Natural killer cell (primary cell): ENCODE results near the gene ADAMTS17. TPM values are rescaled to one million over a fixed set of nuclear protein-coding genes. Genes with fewer than 3 reads are reported as not detected.
A peak's percentile ranks its signal among the peaks of the same experiment; 100 is the strongest.

Source experiments
- ATAC-seq, 3 donors: fragments of 150-1000 bp in 2 of 3; fragments of 200-7000 bp in 1 of 3; cut with Tn5 transposase; 1 replicate in 1 of 3; 2 replicates in 2 of 3; pipeline ENCODE4 v1.10.0; 2021; ENCODE audit warnings: mild to moderate bottlenecking in 2 of 3, moderate library complexity in 2 of 3
- DNase-seq, 2 donors: peaks; one replicate each; pipeline versions ENCODE4 v3.0.0 to v3.0.0-alpha.2; 2013 to 2021; ENCODE audit warnings: mixed read lengths in 1 of 2
- H3K27ac ChIP-seq: one replicate; pipeline ENCODE4 v1.5.1; 2013; ENCODE audit warnings: mild to moderate bottlenecking, low read length
- H3K27me3 ChIP-seq: one replicate; pipeline ENCODE4 v1.6.1; 2013; ENCODE audit warnings: low read length; ENCODE audit not compliant: control insufficient read depth, insufficient read depth
- H3K36me3 ChIP-seq: one replicate; pipeline ENCODE4 v1.6.1; 2013; ENCODE audit warnings: low read length; ENCODE audit not compliant: control insufficient read depth, insufficient read depth
- H3K4me1 ChIP-seq: one replicate; pipeline ENCODE4 v1.6.1; 2013; ENCODE audit warnings: low read length; ENCODE audit not compliant: control insufficient read depth, insufficient read depth
- H3K4me3 ChIP-seq: one replicate; pipeline ENCODE4 v1.5.1; 2013; ENCODE audit warnings: low read length
- H3K9me3 ChIP-seq: one replicate; pipeline ENCODE4 v1.6.1; 2013; ENCODE audit warnings: low read length; ENCODE audit not compliant: control insufficient read depth, insufficient read depth
- H3K27ac Mint-ChIP-seq, 2 donors: one replicate each; pipeline ENCODE4 v1.8.0; 2022; ENCODE audit warnings: mild to moderate bottlenecking in 2 of 2, mixed read lengths in 2 of 2, moderate library complexity in 1 of 2
- H3K27me3 Mint-ChIP-seq, 2 donors: one replicate each; pipeline ENCODE4 v1.8.0; 2022; ENCODE audit warnings: low read depth in 2 of 2, mixed read lengths in 2 of 2
- H3K36me3 Mint-ChIP-seq: one replicate; pipeline ENCODE4 v1.8.0; 2022; ENCODE audit warnings: mixed read lengths
- H3K4me1 Mint-ChIP-seq, 2 donors: one replicate each; pipeline ENCODE4 v1.8.0; 2022; ENCODE audit warnings: mixed read lengths in 2 of 2
- H3K4me3 Mint-ChIP-seq: one replicate; pipeline ENCODE4 v1.8.0; 2022; ENCODE audit warnings: mild to moderate bottlenecking, moderate library complexity, mixed read lengths
- H3K9me3 Mint-ChIP-seq, 2 donors: one replicate each; pipeline ENCODE4 v1.8.0; 2022; ENCODE audit warnings: mixed read lengths in 2 of 2
- CTCF ChIP-seq: fragments of 200-600 bp; IDR thresholded peaks from one replicate; pipeline ENCODE4 v1.8.0; 2022; ENCODE audit warnings: antibody characterized with exemption
- WGBS: methylation state at CpG from one replicate; pipeline ENCODE4 v1.1.7; 2013; ENCODE audit warnings: missing lambda C conversion rate; ENCODE audit not compliant: insufficient coverage; 5-methylcytosine and 5-hydroxymethylcytosine counted together
- intact Hi-C: fragments of 100-400 bp; cut with micrococcal nuclease; formaldehyde crosslinking; loops from one replicate; pipeline ENCODE4 v1.14.2; 2022
- total RNA-seq, 4 donors: library from RNA; stranded (reverse); fragments of 120-200 nt in 1 of 4; gene quantifications; one replicate each; pipeline versions ENCODE4 v1.2.3 to v1.2.4, GENCODE V29; 2013 to 2022

ADAMTS17 gene
- total RNA-seq, 3 donors from 2014 or later (not counting 1 experiment from before 2014, with no cell fraction given): 4.8 to 9.5 (median 5.3) TPM

DNA sequence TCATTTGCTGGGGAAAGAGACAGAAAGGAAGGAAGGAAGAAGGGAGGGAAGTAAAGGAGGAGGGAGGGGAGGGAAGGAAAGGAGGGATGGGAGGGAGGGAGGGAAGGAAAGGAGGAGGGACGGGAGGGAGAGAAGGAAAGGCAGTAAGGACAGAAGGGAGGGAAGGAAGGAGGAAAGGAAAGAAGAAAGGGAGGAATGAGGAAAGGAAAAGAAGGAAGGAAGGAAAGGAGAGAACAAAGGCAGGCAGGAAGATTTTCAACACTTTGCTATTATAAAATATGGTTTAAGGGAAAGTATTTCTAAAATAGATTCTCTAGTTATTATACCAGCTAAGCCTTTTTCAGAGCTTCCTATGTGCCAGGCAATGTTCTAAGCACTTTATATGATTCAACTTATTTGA is 330.5 kb downstream of the ADAMTS17 start:
- Histone ChIP-seq H3K4me3 (no peak overlapping the region), H3K27me3 (no peaks in the 10 kb centered on the region), H3K4me1 (no peaks in the 10 kb centered on the region), H3K36me3 (no peaks in the 10 kb centered on the region), H3K9me3 (no peaks in the 10 kb centered on the region), H3K27ac (no peak overlapping the region)
- H3K27ac Mint-ChIP-seq: no peak overlapping the region
- no peak overlapping the region for H3K4me3 Mint-ChIP-seq
- no peaks in the 10 kb centered on the region for H3K4me1 Mint-ChIP-seq
- intact Hi-C loops: no loop called here
- H3K36me3 Mint-ChIP-seq: no peaks in the 10 kb centered on the region
- WGBS: 67% methylated on average over 1 of the region's 1 CpG
- peaks cover 13 to 24% of the 10 kb centered on the region in 2 donors for H3K27me3 Mint-ChIP-seq
- no peak for TF ChIP-seq CTCF
- no peak for DNase-seq
- H3K9me3 Mint-ChIP-seq: no peaks in the 10 kb centered on the region
- ATAC-seq: no peak

DNA sequence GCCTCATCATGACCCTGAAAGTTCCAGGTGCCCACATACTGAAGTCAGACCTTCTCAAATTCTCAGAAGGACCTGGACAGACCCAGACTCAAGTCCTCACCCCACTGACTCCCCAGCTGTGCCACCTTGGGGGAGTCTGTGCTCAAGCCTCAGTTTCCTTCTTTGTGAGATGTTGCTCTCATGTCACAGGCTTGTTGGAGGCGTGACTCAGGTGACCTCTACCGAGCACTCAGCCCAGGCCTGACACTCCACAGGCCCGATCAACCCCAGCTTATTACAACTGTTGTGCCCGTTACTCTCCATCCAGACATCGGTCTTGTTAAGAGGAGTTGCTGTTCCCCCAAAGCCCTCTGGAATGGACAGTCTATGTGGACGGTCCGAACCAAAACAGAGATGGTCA is 332.4 kb downstream of the ADAMTS17 start:
- Mint-ChIP-seq H3K27ac (no peak overlapping the region), H3K36me3 (no peaks in the 10 kb centered on the region), H3K9me3 (no peaks in the 10 kb centered on the region), H3K27me3 (peaks cover 6% of the 10 kb centered on the region in 2 donors), H3K4me1 (no peaks in the 10 kb centered on the region), H3K4me3 (no peak overlapping the region)
- Histone ChIP-seq H3K36me3 (no peaks in the 10 kb centered on the region), H3K27ac (no peak overlapping the region), H3K9me3 (no peaks in the 10 kb centered on the region), H3K4me3 (no peak overlapping the region), H3K4me1 (no peaks in the 10 kb centered on the region), H3K27me3 (no peaks in the 10 kb centered on the region)
- intact Hi-C loops: no loop called here
- no peak for TF ChIP-seq CTCF
- no peak for DNase-seq
- ATAC-seq: no peak
- WGBS: 92% methylated on average over 7 of the region's 7 CpGs

DNA sequence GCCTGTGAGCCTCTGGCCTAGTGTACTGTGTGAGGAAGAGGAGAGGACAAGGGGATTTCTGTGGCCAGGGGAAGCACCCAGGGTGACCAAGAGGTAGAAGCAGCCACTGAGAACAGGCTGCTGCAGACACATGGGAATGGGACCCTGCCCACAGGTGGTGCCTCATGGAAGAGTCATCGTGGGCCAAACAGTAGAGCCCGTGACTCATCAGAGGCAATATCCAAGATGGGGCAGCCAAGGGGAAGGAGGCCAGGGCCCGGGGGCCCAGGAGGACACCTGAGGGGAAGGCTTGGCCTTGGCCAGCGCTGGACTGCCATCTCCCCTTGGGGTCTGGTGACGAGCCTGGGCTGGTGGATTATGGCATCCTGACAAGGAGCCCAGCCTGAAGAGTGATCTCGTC is 333.5 kb downstream of the ADAMTS17 start:
- Histone ChIP-seq H3K27me3 (no peaks in the 10 kb centered on the region), H3K27ac (no peak overlapping the region), H3K9me3 (no peaks in the 10 kb centered on the region), H3K4me1 (no peaks in the 10 kb centered on the region), H3K4me3 (no peak overlapping the region), H3K36me3 (no peaks in the 10 kb centered on the region)
- H3K27ac Mint-ChIP-seq: no peak overlapping the region
- 89% methylated on average over 6 of the region's 6 CpGs for WGBS
- H3K4me1 Mint-ChIP-seq: no peaks in the 10 kb centered on the region
- H3K27me3 Mint-ChIP-seq: peaks cover 0 to 5% of the 10 kb centered on the region in 2 donors
- no peak overlapping the region for H3K4me3 Mint-ChIP-seq
- no peaks in the 10 kb centered on the region for H3K9me3 Mint-ChIP-seq
- intact Hi-C loops: no loop called here
- ATAC-seq: peak in 1 of 3 donors; percentile 21
- DNase-seq: no peak
- no peak for TF ChIP-seq CTCF
- H3K36me3 Mint-ChIP-seq: no peaks in the 10 kb centered on the region

DNA sequence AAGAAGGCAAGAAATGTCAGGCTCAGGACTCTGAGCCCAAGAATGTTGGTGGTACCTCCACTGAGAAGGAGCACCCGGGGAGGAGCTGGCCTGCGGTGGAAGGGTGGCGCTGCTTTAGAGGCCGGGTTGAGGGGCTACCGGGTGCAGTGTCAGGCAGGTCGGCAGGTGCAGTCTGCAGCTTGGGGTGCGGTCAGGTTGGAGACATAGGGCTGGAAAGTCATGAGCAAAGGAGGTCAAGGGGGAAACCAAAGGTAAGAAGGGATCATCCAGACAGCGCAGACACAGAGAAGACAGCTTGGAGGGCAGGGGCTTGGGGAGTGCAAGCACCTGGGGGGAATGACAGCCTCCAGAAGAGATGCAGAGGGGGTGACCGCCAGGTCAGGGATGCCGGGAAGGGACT is 334.2 kb downstream of the ADAMTS17 start:
- H3K27me3 Mint-ChIP-seq: peaks cover 0 to 5% of the 10 kb centered on the region in 2 donors
- DNase-seq: no peak
- no peaks in the 10 kb centered on the region for H3K36me3 Mint-ChIP-seq
- H3K36me3 ChIP-seq: no peaks in the 10 kb centered on the region
- TF ChIP-seq CTCF: no peak
- H3K9me3 Mint-ChIP-seq: no peaks in the 10 kb centered on the region
- H3K4me3 Mint-ChIP-seq: no peak overlapping the region
- H3K4me3 ChIP-seq: no peak overlapping the region
- H3K27ac Mint-ChIP-seq: no peak overlapping the region
- no peak overlapping the region for H3K27ac ChIP-seq
- no peaks in the 10 kb centered on the region for H3K4me1 Mint-ChIP-seq
- no peak for ATAC-seq
- 92% methylated on average over 10 of the region's 10 CpGs for WGBS
- intact Hi-C loops: no loop called here
- no peaks in the 10 kb centered on the region for H3K27me3 ChIP-seq
- no peaks in the 10 kb centered on the region for H3K9me3 ChIP-seq
- H3K4me1 ChIP-seq: no peaks in the 10 kb centered on the region
